ENCODE data around the gene PLEKHA4. TPM values are rescaled to one million over a fixed set of nuclear protein-coding genes. Genes with fewer than 3 reads are reported as not detected.
"Not testable (repeated sequence)": the region's sequence is repeated elsewhere in the genome, so short reads cannot be mapped to it uniquely, and the experiment has no call there.

PLEKHA4 gene
- total RNA-seq, 1 experiment from 2014 or later = 4.2 TPM

DNA sequence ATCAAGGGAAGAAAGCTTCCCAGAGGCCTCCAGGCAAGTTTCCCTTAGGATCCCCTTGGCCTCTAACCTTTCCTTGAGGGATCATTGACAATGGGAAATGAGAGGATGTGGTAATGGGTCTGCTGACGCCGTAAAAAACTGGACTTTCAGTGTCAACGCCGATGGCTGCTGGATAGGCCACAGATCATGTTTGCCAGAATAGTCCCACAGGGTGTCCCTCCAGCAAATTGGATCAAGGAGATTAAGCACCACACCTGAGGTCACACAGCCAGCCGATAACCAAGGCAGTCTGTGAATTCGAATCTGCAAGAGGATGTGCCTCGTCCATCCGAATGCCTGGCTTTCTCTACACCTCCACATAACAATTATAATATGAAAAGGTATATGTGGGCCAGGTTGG lies 75.1 kb downstream of the PLEKHA4 start:
- Histone ChIP-seq H3K36me3 (ENCODE audit: control insufficient read depth, insufficient read depth, low read length) (no peaks in the 10 kb centered on the region), H3K9me3 (ENCODE audit: control insufficient read depth, insufficient read depth, low read depth, low read length) (no peaks in the 10 kb centered on the region), H3K4me1 (ENCODE audit: control insufficient read depth, insufficient read depth, low read length) (no peaks in the 10 kb centered on the region), H3K27me3 (ENCODE audit: control insufficient read depth, insufficient read depth, low read length) (no peaks in the 10 kb centered on the region), H3K27ac (ENCODE audit: low read length) (no peak overlapping the region), H3K4me3 (ENCODE audit: low read depth in 2 of 2, low read length in 2 of 2) (no peak overlapping the region)
- TF ChIP-seq POLR2AphosphoS5 (IDR thresholded peaks at IDR 0.05; ENCODE audit: low read depth, low read length) (no peak), SIN3A (IDR thresholded peaks at IDR 0.05; ENCODE audit: borderline replicate concordance, insufficient read depth, low read depth, low read length) (no peak), CTCF (IDR thresholded peaks at IDR 0.05) (no peak), TCF7L2 (IDR thresholded peaks at IDR 0.05; ENCODE audit: low read depth, low read length) (no peak)
- TF ChIP-seq, protein P1, sequence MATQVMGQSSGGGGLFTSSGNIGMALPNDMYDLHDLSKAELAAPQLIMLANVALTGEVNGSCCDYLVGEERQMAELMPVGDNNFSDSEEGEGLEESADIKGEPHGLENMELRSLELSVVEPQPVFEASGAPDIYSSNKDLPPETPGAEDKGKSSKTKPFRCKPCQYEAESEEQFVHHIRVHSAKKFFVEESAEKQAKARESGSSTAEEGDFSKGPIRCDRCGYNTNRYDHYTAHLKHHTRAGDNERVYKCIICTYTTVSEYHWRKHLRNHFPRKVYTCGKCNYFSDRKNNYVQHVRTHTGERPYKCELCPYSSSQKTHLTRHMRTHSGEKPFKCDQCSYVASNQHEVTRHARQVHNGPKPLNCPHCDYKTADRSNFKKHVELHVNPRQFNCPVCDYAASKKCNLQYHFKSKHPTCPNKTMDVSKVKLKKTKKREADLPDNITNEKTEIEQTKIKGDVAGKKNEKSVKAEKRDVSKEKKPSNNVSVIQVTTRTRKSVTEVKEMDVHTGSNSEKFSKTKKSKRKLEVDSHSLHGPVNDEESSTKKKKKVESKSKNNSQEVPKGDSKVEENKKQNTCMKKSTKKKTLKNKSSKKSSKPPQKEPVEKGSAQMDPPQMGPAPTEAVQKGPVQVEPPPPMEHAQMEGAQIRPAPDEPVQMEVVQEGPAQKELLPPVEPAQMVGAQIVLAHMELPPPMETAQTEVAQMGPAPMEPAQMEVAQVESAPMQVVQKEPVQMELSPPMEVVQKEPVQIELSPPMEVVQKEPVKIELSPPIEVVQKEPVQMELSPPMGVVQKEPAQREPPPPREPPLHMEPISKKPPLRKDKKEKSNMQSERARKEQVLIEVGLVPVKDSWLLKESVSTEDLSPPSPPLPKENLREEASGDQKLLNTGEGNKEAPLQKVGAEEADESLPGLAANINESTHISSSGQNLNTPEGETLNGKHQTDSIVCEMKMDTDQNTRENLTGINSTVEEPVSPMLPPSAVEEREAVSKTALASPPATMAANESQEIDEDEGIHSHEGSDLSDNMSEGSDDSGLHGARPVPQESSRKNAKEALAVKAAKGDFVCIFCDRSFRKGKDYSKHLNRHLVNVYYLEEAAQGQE (IDR thresholded peaks at IDR 0.05; ENCODE audit: insufficient read depth in 1 of 2, low read depth in 2 of 2, low read length in 1 of 2) = no peak
- in situ Hi-C loops (cut with HindIII; ENCODE audit: low pct_unique_long_range_greater_than_20kb, low sequenced_read_pairs) (no loop called here), intact Hi-C loops (cut with micrococcal nuclease; ENCODE audit: unreplicated experiment) (no loop called here)
- ATAC-seq = no peak
- ChIA-PET POLR2A (no interaction called here), CTCF (no interaction called here)
- no peak for DNase-seq (ENCODE audit: low read depth, low spot score)
- BruUV-seq (replicated peaks) = no TSS peak

- H3K27me3 ChIP-seq (ENCODE audit: control insufficient read depth, insufficient read depth, low read length); ATAC-seq; H3K27ac ChIP-seq (ENCODE audit: low read length); H3K4me1 ChIP-seq (ENCODE audit: control insufficient read depth, insufficient read depth, low read length); H3K9me3 ChIP-seq (ENCODE audit: control insufficient read depth, insufficient read depth, low read depth, low read length); in situ Hi-C loops (cut with HindIII; ENCODE audit: low pct_unique_long_range_greater_than_20kb, low sequenced_read_pairs); DNase-seq (ENCODE audit: low read depth, low spot score); POLR2A ChIA-PET; BruUV-seq (replicated peaks); H3K4me3 ChIP-seq (ENCODE audit: low read depth in 2 of 2, low read length in 2 of 2); H3K36me3 ChIP-seq (ENCODE audit: control insufficient read depth, insufficient read depth, low read length): not testable (repeated sequence)
- intact Hi-C loops (cut with micrococcal nuclease; ENCODE audit: unreplicated experiment) = loop anchor here (10.0 kb wide), 1 partner anchor 187 kb away; no protein-coding TSS in a partner anchor
- CTCF ChIA-PET = interaction anchor here (0.6 kb wide), 1 partner anchor 11 kb away, joined by 3 read pairs; no protein-coding TSS in a partner anchor
These were observed 81.1 kb downstream of the PLEKHA4 start for GRCh38 chr19:48787331-48787730.

Other genes with a start within 250 kb of the PLEKHA4 start
- gene RPL18, start 249.4 kb downstream of the PLEKHA4 start, total RNA-seq (2021; ENCODE audit: unreplicated experiment) = 670 TPM
- gene SPHK2, start 249.1 kb downstream of the PLEKHA4 start, total RNA-seq (2021; ENCODE audit: unreplicated experiment) = 19.5 TPM
- 7.4 TPM for gene DBP, start 231.2 kb downstream of the PLEKHA4 start, total RNA-seq (2021; ENCODE audit: unreplicated experiment)
- 12.6 TPM for gene CA11, start 222.4 kb downstream of the PLEKHA4 start, total RNA-seq (2021; ENCODE audit: unreplicated experiment)
- gene NTN5, start 195.6 kb downstream of the PLEKHA4 start, total RNA-seq (2021; ENCODE audit: unreplicated experiment) = 0.23 TPM
- gene FUT2, start 172.6 kb downstream of the PLEKHA4 start, total RNA-seq (2021; ENCODE audit: unreplicated experiment) = 0.08 TPM
- gene MAMSTR, start 148.9 kb downstream of the PLEKHA4 start, total RNA-seq (2021; ENCODE audit: unreplicated experiment) = 3.3 TPM
- 0.41 TPM for gene RASIP1, start 128.0 kb downstream of the PLEKHA4 start, total RNA-seq (2021; ENCODE audit: unreplicated experiment)
- gene IZUMO1, start 121.7 kb downstream of the PLEKHA4 start, total RNA-seq (2021; ENCODE audit: unreplicated experiment) = not detected
- gene FUT1, start 116.0 kb downstream of the PLEKHA4 start, total RNA-seq (2021; ENCODE audit: unreplicated experiment) = 0.13 TPM
- gene FGF21, start 113.1 kb downstream of the PLEKHA4 start, total RNA-seq (2021; ENCODE audit: unreplicated experiment) = not detected
- 34.6 TPM for gene BCAT2, start 57.6 kb downstream of the PLEKHA4 start, total RNA-seq (2021; ENCODE audit: unreplicated experiment)
- 20.8 TPM for gene HSD17B14, start 32.1 kb downstream of the PLEKHA4 start, total RNA-seq (2021; ENCODE audit: unreplicated experiment)
- gene PPP1R15A, start 3.8 kb upstream of the PLEKHA4 start, total RNA-seq (2021; ENCODE audit: unreplicated experiment) = 27.1 TPM
- gene TULP2, start 30.1 kb upstream of the PLEKHA4 start, total RNA-seq (2021; ENCODE audit: unreplicated experiment) = 0.15 TPM
- 102 TPM for gene NUCB1, start 31.7 kb upstream of the PLEKHA4 start, total RNA-seq (2021; ENCODE audit: unreplicated experiment)
- gene DHDH, start 65.1 kb upstream of the PLEKHA4 start, total RNA-seq (2021; ENCODE audit: unreplicated experiment) = 0.85 TPM
- 100 TPM for gene BAX, start 86.3 kb upstream of the PLEKHA4 start, total RNA-seq (2021; ENCODE audit: unreplicated experiment)
- 1,332 TPM for gene FTL, start 96.7 kb upstream of the PLEKHA4 start, total RNA-seq (2021; ENCODE audit: unreplicated experiment)
- 20.2 TPM for gene GYS1, start 124.7 kb upstream of the PLEKHA4 start, total RNA-seq (2021; ENCODE audit: unreplicated experiment)
- gene RUVBL2, start 125.3 kb upstream of the PLEKHA4 start, total RNA-seq (2021; ENCODE audit: unreplicated experiment) = 170 TPM
- gene LHB, start 148.5 kb upstream of the PLEKHA4 start, total RNA-seq (2021; ENCODE audit: unreplicated experiment) = 0.39 TPM
- not detected for gene CGB3, start 155.7 kb upstream of the PLEKHA4 start, total RNA-seq (2021; ENCODE audit: unreplicated experiment)
- not detected for gene CGB2, start 163.3 kb upstream of the PLEKHA4 start, total RNA-seq (2021; ENCODE audit: unreplicated experiment)
- not detected for gene CGB1, start 168.3 kb upstream of the PLEKHA4 start, total RNA-seq (2021; ENCODE audit: unreplicated experiment)
- not detected for gene CGB5, start 175.2 kb upstream of the PLEKHA4 start, total RNA-seq (2021; ENCODE audit: unreplicated experiment)
- not detected for gene CGB8, start 180.5 kb upstream of the PLEKHA4 start, total RNA-seq (2021; ENCODE audit: unreplicated experiment)
- gene CGB7, start 189.1 kb upstream of the PLEKHA4 start, total RNA-seq (2021; ENCODE audit: unreplicated experiment) = 0.95 TPM
- gene NTF4, start 196.2 kb upstream of the PLEKHA4 start, total RNA-seq (2021; ENCODE audit: unreplicated experiment) = 0.39 TPM
- gene KCNA7, start 204.1 kb upstream of the PLEKHA4 start, total RNA-seq (2021; ENCODE audit: unreplicated experiment) = 0.03 TPM
- gene SNRNP70, start 216.8 kb upstream of the PLEKHA4 start, total RNA-seq (2021; ENCODE audit: unreplicated experiment) = 180 TPM
- gene LIN7B, start 245.8 kb upstream of the PLEKHA4 start, total RNA-seq (2021; ENCODE audit: unreplicated experiment) = 6.4 TPM